GM18507 (cell line): Measurements from ENCODE around the gene FAM118B.

Source experiments
- DNase-seq: peaks from one replicate; pipeline ENCODE4 v3.0.0; 2011; ENCODE audit warnings: low read depth; ENCODE audit not compliant: insufficient read length; ENCODE audit errors: extremely low spot score
- FAIRE-seq: peaks from 2 replicates; lab custom pipeline; 2011; peaks lifted over from hg19 to GRCh38; lab: Jason Lieb, UNC

FAM118B gene

GRCh38 chr11:126263489-126263888 lies 51.9 kb downstream of the FAM118B start:
- FAIRE-seq (no peak), DNase-seq (no peak)

- DNase-seq (no peak), FAIRE-seq (no peak)
These were observed 54.2 kb downstream of the FAM118B start for GRCh38 chr11:126265811-126266210.

GRCh38 chr11:126267650-126268049 lies 56.1 kb downstream of the FAM118B start:
- no peak for FAIRE-seq

GRCh38 chr11:126268361-126268707 lies 56.8 kb downstream of the FAM118B start:
- no peak for FAIRE-seq

More at GRCh38 chr11:126267650-126268049, 56.1 kb downstream of the FAM118B start:
- no peak for DNase-seq

GRCh38 chr11:126268708-126269579 lies 57.4 kb downstream of the FAM118B start, which contains the start of the genes FOXRED1 and SRPRA:
FOXRED1 (plus strand) TSS chr11:126269154; CDS start chr11:126269207, 53 bp downstream.
SRPRA (minus strand) TSS chr11:126268895; CDS start chr11:126268804, 91 bp downstream.
- FAIRE-seq (peak; percentile 99), DNase-seq (peak; percentile 100)

More at GRCh38 chr11:126268361-126268707, 56.8 kb downstream of the FAM118B start:
- no peak for DNase-seq

- no peak for FAIRE-seq
- no peak for DNase-seq
These were observed 65.7 kb downstream of the FAM118B start for GRCh38 chr11:126277322-126277721.

- FAIRE-seq (no peak), DNase-seq (no peak)
These were observed 66.2 kb downstream of the FAM118B start for GRCh38 chr11:126277780-126278179.

GRCh38 chr11:126279191-126279590 lies 67.6 kb downstream of the FAM118B start:
- no peak for FAIRE-seq
- no peak for DNase-seq

- FAIRE-seq (no peak), DNase-seq (no peak)
These were observed 69.0 kb downstream of the FAM118B start for GRCh38 chr11:126280595-126280994.

GRCh38 chr11:126281245-126281644 lies 69.7 kb downstream of the FAM118B start:
- no peak for DNase-seq
- no peak for FAIRE-seq

GRCh38 chr11:126281666-126282175 lies 70.1 kb downstream of the FAM118B start:
- no peak for FAIRE-seq

GRCh38 chr11:126282361-126282735 lies 70.8 kb downstream of the FAM118B start:
- no peak for DNase-seq

More at GRCh38 chr11:126281666-126282175, 70.1 kb downstream of the FAM118B start:
- no peak for DNase-seq

GRCh38 chr11:126282736-126283591 lies 71.4 kb downstream of the FAM118B start, which contains the start of gene TIRAP:
TIRAP (plus strand) TSS chr11:126283093; CDS start chr11:126290895, 7,802 bp downstream.
- DNase-seq, result no peak

More at GRCh38 chr11:126282361-126282735, 70.8 kb downstream of the FAM118B start:
- FAIRE-seq, result no peak

GRCh38 chr11:126284829-126285228 lies 73.2 kb downstream of the FAM118B start:
- peak; percentile 76 for FAIRE-seq
- DNase-seq, result no peak

More at GRCh38 chr11:126282736-126283591, 71.4 kb downstream of the FAM118B start, which contains the start of gene TIRAP:
- peak; percentile 63 for FAIRE-seq

- DNase-seq (no peak), FAIRE-seq (no peak)
These were observed 76.7 kb downstream of the FAM118B start for GRCh38 chr11:126288237-126288636.

GRCh38 chr11:126290887-126291286 lies 79.3 kb downstream of the FAM118B start:
- no peak for FAIRE-seq
- DNase-seq, result no peak

- FAIRE-seq (peak; percentile 38), DNase-seq (no peak)
These were observed 82.1 kb downstream of the FAM118B start for GRCh38 chr11:126293726-126294125.

- DNase-seq (no peak), FAIRE-seq (no peak)
These were observed 85.4 kb downstream of the FAM118B start for GRCh38 chr11:126297004-126297403.

GRCh38 chr11:126303623-126304456 lies 92.3 kb downstream of the FAM118B start, which contains the start of gene DCPS:
DCPS (plus strand) TSS chr11:126304060; CDS start chr11:126304081, 21 bp downstream.
- DNase-seq (peak; percentile 86), FAIRE-seq (peak; percentile 90)
